Coronary artery (tissue), 2 donors: ENCODE data around the gene CECR2.

Experiments used
- DNase-seq: peaks from one replicate; pipeline ENCODE4 v3.0.0-alpha.2; 2017; ENCODE audit warnings: low spot score
- H3K27ac ChIP-seq, 2 donors: fragments of 200-600 bp; sonication (generic); one replicate each; pipeline ENCODE4 v1.5.1; 2016 to 2019
- H3K4me3 ChIP-seq: fragments of 200-600 bp; sonication (generic); 2 replicates; pipeline ENCODE4 v1.5.1; 2016; ENCODE audit warnings: mild to moderate bottlenecking, moderate library complexity
- TF ChIP-seq, protein P1 (sequence below): fragments of 200-600 bp; sonication (generic); IDR thresholded peaks from one replicate; pipeline ENCODE4 v1.5.1; 2019; ENCODE audit warnings: antibody characterized with exemption

CECR2 gene

DNA sequence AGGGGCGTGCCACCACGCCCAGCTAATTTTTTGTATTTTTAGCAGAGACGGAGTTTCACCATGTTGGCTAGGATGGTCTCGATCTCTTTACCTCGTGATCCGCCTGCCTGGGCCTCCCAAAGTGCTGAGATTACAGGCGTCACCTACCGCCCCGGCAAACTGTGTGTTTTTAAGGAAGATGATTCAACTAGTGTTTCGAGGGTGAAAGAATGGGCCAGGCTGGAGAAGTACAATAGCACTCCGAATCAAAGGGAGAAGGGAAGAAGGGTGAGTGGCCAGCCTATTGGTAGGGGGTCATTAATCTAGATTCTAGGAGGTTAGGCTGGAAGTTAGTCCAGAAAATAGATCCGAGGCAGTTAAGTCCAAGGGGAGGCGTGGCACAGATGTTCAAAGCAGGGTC is 2.9 kb upstream of the CECR2 start:
- TF ChIP-seq, protein P1, sequence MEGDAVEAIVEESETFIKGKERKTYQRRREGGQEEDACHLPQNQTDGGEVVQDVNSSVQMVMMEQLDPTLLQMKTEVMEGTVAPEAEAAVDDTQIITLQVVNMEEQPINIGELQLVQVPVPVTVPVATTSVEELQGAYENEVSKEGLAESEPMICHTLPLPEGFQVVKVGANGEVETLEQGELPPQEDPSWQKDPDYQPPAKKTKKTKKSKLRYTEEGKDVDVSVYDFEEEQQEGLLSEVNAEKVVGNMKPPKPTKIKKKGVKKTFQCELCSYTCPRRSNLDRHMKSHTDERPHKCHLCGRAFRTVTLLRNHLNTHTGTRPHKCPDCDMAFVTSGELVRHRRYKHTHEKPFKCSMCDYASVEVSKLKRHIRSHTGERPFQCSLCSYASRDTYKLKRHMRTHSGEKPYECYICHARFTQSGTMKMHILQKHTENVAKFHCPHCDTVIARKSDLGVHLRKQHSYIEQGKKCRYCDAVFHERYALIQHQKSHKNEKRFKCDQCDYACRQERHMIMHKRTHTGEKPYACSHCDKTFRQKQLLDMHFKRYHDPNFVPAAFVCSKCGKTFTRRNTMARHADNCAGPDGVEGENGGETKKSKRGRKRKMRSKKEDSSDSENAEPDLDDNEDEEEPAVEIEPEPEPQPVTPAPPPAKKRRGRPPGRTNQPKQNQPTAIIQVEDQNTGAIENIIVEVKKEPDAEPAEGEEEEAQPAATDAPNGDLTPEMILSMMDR, result no peak
- Histone ChIP-seq H3K4me3 (no peak overlapping the region), H3K27ac (no peak overlapping the region)
- no peak for DNase-seq

DNA sequence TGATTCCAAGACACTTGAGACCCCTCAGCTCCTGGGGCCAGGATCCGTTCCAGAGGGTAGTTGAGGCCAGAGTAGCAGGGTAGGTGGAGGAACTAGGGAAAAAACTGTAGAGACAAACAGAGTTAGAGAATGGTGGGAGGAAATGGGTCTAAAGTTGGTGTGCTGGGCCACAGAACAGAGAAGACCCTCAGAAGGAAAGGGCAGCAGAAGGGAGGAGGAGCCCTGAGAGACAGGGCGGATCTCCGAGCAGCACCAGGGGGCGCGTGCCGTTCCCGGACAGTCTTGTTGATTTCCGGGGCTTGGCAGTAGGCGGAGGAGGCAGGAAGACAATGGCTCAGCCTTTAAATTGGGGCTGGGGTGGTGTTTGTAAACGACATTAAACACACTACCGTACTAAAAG is 2.4 kb upstream of the CECR2 start:
- DNase-seq, result no peak
- Histone ChIP-seq H3K4me3 (no peak overlapping the region), H3K27ac (no peak overlapping the region)
- TF ChIP-seq, protein P1, result no peak

DNA sequence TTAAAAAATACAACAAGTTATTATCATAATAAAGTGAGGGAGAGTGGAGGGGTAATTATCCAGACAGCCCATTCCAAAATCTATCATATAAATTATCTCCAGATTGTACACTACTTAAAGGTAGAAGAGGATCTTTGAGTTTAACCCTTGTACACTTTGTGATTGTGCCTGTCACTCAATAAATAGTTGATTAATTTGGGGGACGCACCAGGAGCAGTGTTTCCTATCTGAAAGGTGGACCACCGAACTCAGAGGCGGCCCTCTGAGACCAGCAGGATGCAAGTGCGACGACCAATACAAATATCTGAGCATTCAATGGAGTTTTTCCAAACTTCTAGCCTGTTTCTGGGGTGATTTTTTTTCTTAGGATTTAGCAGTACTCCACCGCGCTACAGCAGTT is 1.1 kb upstream of the CECR2 start:
- H3K4me3 ChIP-seq, result peak overlapping the region; percentile 82
- TF ChIP-seq, protein P1, result no peak
- DNase-seq, result no peak
- no peak overlapping the region for H3K27ac ChIP-seq

DNA sequence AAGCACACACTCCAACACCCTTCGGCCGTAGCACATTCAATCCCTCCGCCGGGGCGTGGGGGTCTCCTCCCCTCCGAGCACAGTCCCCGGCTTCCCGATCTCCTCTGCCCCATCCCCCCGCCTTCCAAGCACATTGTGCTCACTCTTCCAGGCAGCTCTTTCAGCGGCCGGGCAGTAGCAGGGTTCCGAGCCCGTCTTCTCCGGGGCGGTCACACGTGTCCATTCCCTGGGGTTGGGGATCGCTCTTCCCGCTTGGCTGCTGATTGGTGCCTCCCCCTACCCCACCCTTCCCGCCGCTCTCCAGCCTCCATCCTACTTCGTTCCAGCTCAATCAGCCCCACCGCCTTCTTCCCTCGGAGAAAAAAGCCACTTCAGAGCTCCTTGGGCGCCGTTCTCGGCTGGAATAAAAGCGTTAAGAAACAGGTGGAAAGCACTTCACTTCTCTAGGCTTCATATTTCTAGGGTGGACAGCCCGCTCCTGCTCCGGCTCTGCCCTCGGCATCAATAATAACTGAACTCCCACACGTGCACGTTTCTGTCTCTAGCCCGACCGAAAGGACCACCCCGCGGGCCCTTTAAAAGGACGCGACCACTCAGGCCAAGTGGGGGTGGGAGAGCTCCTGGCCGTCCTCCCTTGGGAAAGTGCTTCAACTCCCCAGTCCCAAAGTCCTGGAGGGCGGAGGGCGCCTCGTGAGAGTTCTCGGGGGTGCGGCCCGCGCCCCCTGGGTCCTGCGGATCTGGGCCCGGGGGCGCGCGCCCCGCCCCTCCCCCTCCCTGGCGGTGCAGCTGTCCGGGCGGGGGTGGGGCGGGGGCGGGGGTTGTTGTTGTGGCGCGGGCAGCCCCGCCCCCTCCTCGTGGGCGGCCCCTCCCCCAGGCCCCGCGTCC is 464 bp upstream of the CECR2 start:
- TF ChIP-seq, protein P1, result no peak
- no peak for DNase-seq
- H3K4me3 ChIP-seq, result peak overlapping the region; percentile 82
- peak overlapping the region in 1 of 2 donors; percentile 28 for H3K27ac ChIP-seq

DNA sequence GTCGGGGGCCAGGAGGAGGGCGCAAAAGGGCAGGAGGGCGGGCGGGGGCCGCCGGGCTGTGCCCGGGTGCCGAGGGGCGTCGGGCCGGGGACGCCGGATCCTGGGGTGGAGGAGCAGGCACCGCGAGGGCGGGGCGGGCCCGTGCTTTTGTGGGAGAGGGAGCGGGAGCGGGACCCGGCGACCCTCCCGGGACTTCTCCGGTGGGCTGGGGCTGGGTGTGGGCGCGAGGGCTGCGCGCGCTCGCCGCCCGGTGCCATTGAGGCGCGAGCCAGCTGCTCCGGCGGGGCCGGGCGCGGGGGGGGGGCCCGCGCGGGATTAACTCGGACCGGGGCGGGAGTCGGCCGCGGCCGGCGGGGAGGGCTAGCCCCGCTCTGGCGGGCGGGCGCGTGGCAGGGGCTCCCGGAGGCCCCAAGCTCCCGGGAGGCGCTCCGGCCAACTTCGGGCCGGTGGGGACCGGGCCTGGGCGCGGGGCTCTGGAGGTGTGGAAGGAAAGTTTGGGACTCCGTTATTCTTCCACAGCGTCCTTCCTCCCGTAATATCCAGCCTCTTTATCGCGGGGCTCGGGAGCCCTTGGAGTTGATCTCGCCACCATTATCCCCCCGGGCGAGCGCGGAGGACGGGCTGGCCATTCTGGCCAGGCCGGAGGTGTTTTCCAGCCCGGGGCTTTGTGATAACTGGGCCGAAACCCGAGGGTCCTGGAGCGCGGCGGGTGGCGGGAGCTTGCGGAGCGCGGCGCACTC is 936 bp downstream of the CECR2 start:
- Histone ChIP-seq H3K27ac (peak overlapping the region in 1 of 2 donors; percentile 32), H3K4me3 (peak overlapping the region; percentile 82)
- no peak for DNase-seq
- TF ChIP-seq, protein P1, result no peak

DNA sequence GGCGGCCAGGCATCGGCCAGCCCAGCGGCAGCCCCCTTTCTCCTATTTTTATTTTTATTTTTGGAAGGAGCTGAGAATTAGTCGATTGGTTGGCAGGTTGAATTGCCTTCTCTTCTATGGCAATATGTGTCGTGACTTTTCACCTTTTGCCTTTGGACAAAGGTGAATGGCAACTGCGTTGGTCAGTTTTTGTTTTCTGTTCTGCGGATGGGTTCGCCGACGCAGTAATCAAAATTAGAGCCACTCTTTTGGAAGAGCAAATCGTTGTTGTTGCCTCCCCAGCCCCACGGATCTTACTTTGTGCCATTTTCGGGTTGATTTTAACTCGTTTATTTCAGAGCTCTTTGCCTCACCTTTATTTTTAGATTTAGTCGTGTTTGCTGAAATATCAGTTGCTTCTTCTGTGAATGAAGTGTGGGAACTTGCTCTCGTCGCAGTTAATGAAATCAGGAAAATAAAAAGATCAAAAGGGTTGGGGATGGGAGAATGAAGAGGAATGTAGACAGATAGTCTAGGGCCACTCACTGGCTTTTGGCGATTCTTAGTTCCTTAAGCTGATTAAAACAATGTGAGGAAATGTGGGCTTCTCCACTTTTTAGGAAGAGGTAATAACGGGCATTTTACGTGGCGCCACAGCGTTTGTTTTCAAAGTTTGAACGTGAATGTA is 1.6 kb downstream of the CECR2 start:
- no peak overlapping the region for H3K27ac ChIP-seq
- TF ChIP-seq, protein P1, result no peak
- peak overlapping the region; percentile 82 for H3K4me3 ChIP-seq
- DNase-seq, result no peak
